ENCODE data around the gene HHLA2. TPM values are rescaled to one million over a fixed set of nuclear protein-coding genes. Genes with fewer than 3 reads are reported as not detected.

The HHLA2 gene
- total and polyA plus RNA-seq, 9 donors = 0.12 to 1.1 (median 0.24) TPM; not detected in 5

DNA sequence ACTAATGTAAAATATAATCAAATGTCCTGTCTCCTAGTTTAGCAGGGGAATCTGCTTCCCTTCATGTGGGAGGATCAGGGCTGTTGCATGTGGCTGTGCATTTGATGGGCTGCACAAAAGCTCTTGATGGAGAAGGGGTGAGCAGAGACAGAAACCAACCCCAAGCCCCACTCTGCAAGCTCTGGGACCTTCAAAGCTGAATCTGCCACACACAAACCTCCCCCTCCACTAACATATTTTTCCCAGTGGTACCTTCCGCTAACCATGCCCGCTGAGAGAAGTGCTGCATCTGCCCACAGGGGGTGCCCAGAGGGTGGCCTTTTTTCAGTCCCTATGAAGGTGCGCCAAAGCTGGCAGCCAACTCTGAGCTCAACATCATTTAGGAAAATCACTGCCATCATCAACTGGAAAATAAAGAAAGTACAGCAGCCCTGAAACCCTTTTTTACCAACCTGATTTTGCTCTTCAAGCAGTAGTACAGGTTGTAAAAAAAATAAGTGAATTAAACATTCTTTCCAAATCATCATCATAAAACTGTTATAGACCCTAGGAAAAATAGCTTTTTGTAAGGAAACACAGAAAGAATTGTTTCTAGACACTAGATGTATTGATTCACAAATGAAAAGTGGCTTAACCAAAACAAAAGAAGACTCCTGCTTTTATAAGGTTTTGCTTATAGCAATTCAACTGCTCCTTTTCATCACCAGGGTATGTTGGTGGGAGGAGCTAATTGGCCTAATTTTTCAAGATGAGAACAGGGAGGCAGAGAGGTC lies 97.0 kb downstream of the HHLA2 start:
- Histone ChIP-seq H3K36me3 (no peaks in the 10 kb centered on the region), H3K9me3 (no peaks in the 10 kb centered on the region), H3K4me1 (ENCODE audit: insufficient read depth) (no peaks in the 10 kb centered on the region), H3K4me3 (no peak overlapping the region), H3K27ac (no peak overlapping the region), H3K27me3 (no peaks in the 10 kb centered on the region)
- TF ChIP-seq EP300 (IDR thresholded peaks at IDR 0.05) (no peak), POLR2A (IDR thresholded peaks at IDR 0.05) (no peak)
- TF ChIP-seq, protein P1, sequence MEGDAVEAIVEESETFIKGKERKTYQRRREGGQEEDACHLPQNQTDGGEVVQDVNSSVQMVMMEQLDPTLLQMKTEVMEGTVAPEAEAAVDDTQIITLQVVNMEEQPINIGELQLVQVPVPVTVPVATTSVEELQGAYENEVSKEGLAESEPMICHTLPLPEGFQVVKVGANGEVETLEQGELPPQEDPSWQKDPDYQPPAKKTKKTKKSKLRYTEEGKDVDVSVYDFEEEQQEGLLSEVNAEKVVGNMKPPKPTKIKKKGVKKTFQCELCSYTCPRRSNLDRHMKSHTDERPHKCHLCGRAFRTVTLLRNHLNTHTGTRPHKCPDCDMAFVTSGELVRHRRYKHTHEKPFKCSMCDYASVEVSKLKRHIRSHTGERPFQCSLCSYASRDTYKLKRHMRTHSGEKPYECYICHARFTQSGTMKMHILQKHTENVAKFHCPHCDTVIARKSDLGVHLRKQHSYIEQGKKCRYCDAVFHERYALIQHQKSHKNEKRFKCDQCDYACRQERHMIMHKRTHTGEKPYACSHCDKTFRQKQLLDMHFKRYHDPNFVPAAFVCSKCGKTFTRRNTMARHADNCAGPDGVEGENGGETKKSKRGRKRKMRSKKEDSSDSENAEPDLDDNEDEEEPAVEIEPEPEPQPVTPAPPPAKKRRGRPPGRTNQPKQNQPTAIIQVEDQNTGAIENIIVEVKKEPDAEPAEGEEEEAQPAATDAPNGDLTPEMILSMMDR (IDR thresholded peaks at IDR 0.05) = no peak
- no peak for DNase-seq
- WGBS, 3 donors = 64 to 66% (median 64%) methylated on average over 3 of the region's 3 CpGs
- intact Hi-C loops (cut with DNase I) = no loop called here

DNA sequence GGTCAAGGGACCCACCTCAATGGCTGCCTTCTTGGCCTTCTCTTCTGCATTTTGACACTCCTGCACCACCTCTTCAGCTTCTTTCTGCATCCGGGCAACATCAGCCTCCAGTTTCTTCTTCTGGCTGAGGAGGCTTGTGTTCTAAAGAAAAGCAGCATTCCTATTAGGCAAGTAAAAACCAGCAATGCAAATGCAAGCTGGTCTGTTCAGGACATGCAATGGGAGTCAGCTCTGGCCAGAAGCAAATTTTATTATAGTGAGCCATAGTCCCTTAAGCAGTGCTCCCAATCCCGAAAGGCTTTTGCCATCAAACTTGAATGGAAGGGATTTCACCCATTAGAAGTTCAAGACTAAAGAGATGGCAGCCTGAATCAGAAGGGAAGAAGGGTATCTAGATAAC lies 97.7 kb downstream of the HHLA2 start:
- no peaks in the 10 kb centered on the region for H3K27me3 ChIP-seq
- no peak for TF ChIP-seq POLR2A (IDR thresholded peaks at IDR 0.05)
- TF ChIP-seq EP300 (IDR thresholded peaks at IDR 0.05) = no peak
- TF ChIP-seq, protein P1 (IDR thresholded peaks at IDR 0.05) = no peak
- H3K4me1 ChIP-seq (ENCODE audit: insufficient read depth) = no peaks in the 10 kb centered on the region
- H3K27ac ChIP-seq = no peak overlapping the region
- 89 to 100% (median 93%) methylated on average over 2 of the region's 2 CpGs for WGBS, 3 donors
- H3K9me3 ChIP-seq = no peaks in the 10 kb centered on the region
- no peak for DNase-seq
- intact Hi-C loops (cut with DNase I) = no loop called here
- H3K4me3 ChIP-seq = no peak overlapping the region
- H3K36me3 ChIP-seq = no peaks in the 10 kb centered on the region

DNA sequence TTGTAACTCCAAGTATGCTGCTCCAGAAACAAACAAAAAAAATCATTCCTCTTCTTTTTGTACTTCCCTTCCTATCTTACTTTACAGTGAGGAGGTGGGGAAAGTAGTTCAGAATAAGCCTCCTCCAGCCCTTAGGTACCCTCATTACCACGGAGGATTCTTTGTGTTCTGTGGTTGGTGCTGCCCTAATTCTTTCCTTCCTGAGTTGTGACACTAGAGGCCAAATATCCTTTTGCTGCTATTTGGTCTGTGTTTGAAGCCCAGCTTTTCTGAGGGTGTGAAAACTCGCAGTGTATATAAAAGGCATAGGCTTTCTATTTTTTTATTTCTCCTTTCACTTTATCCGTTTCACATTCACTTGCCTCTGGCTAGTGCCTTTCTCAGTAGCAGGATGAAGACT lies 98.2 kb downstream of the HHLA2 start:
- WGBS, 3 donors = 66 to 79% (median 72%) methylated on average over 3 of the region's 3 CpGs
- no peak overlapping the region for H3K4me3 ChIP-seq
- H3K27me3 ChIP-seq = no peaks in the 10 kb centered on the region
- no peak overlapping the region for H3K27ac ChIP-seq
- no peaks in the 10 kb centered on the region for H3K36me3 ChIP-seq
- H3K9me3 ChIP-seq = no peaks in the 10 kb centered on the region
- intact Hi-C loops (cut with DNase I) = no loop called here
- DNase-seq = no peak
- no peaks in the 10 kb centered on the region for H3K4me1 ChIP-seq (ENCODE audit: insufficient read depth)
- TF ChIP-seq, protein P1 (IDR thresholded peaks at IDR 0.05) = no peak
- TF ChIP-seq EP300 (IDR thresholded peaks at IDR 0.05) = no peak
- no peak for TF ChIP-seq POLR2A (IDR thresholded peaks at IDR 0.05)

DNA sequence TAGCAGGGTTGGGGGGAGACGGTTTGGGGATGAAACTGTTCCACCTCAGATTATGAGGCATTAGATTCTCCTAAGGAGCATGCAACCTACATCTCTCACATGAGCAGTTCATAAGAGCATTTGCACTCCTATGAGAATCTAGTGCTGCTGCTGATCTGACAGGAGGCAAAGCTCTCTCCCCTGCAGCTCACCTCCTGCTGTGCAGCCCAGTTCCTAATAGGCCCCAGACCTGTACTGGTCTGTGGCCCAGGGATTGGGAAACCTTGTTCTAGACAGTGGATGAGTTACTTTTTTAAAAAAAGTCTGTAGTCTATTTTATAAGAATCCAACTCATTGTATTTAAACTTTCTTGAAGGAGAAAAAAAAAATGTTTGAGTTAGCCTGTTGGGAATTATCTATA lies 100.0 kb downstream of the HHLA2 start:
- intact Hi-C loops (cut with DNase I) = no loop called here
- no peaks in the 10 kb centered on the region for H3K36me3 ChIP-seq
- H3K27ac ChIP-seq = no peak overlapping the region
- H3K4me3 ChIP-seq = no peak overlapping the region
- no peaks in the 10 kb centered on the region for H3K4me1 ChIP-seq (ENCODE audit: insufficient read depth)
- DNase-seq = no peak
- no peaks in the 10 kb centered on the region for H3K9me3 ChIP-seq
- no peaks in the 10 kb centered on the region for H3K27me3 ChIP-seq
- TF ChIP-seq EP300 (IDR thresholded peaks at IDR 0.05) (no peak), POLR2A (IDR thresholded peaks at IDR 0.05) (no peak)
- TF ChIP-seq, protein P1 (IDR thresholded peaks at IDR 0.05) = no peak
- WGBS, 3 donors = 82 to 92% (median 85%) methylated on average over 1 of the region's 1 CpG
